ENCODE measurements around the gene CASP8AP2. TPM values are rescaled to one million over a fixed set of nuclear protein-coding genes. Genes with fewer than 3 reads are reported as not detected.
"Not testable (repeated sequence)": the region's sequence is repeated elsewhere in the genome, so short reads cannot be mapped to it uniquely, and the experiment has no call there.

CASP8AP2 gene
- total and polyA plus RNA-seq, 2 donors from 2014 or later = 2.4 to 17.5 TPM

DNA sequence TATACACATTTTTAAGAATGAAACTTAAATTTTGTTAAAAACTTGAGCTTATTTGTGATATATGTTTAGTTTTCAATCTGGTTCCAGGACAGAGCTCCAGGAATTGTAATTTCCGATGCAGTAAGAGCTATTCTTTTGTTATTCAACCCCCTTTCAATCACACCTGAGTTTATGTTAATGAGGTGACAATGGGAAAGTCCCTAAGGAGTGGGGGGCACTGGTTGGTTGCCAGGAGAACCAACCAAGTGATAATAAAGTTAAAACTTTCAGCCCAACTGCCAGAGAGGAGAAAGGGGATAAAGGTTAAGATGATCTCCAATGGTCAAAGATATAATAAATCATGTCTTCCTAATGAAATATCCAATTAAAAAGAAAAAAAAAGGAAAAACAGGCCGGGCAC, 29.9 kb upstream of the CASP8AP2 start:
- Histone ChIP-seq H3K36me3 (ENCODE audit: control insufficient read depth in 2 of 3, insufficient read depth in 3 of 3, low read length in 3 of 3) (peaks cover 0 to 5% (median 4%) of the 10 kb centered on the region in 3 donors), H3K27ac (ENCODE audit: low read depth in 2 of 2, low read length in 2 of 2) (no peak overlapping the region), H3K27me3 (ENCODE audit: control insufficient read depth, insufficient read depth, low read length) (no peaks in the 10 kb centered on the region), H3K4me3 (ENCODE audit: low read length in 3 of 3) (no peak overlapping the region), H3K9me3 (ENCODE audit: control insufficient read depth in 2 of 3, insufficient read depth in 1 of 3, low read length in 3 of 3) (no peaks in the 10 kb centered on the region), H3K4me1 (ENCODE audit: control insufficient read depth in 2 of 3, insufficient read depth in 2 of 3, low read depth in 1 of 3, low read length in 3 of 3) (no peaks in the 10 kb centered on the region), H3K9ac (ENCODE audit: low read length in 3 of 3) (no peak overlapping the region)
- no peak for DNase-seq
- FAIRE-seq = no peak
- intact Hi-C loops (cut with DNase I) = no loop called here
- TF ChIP-seq, protein P1, sequence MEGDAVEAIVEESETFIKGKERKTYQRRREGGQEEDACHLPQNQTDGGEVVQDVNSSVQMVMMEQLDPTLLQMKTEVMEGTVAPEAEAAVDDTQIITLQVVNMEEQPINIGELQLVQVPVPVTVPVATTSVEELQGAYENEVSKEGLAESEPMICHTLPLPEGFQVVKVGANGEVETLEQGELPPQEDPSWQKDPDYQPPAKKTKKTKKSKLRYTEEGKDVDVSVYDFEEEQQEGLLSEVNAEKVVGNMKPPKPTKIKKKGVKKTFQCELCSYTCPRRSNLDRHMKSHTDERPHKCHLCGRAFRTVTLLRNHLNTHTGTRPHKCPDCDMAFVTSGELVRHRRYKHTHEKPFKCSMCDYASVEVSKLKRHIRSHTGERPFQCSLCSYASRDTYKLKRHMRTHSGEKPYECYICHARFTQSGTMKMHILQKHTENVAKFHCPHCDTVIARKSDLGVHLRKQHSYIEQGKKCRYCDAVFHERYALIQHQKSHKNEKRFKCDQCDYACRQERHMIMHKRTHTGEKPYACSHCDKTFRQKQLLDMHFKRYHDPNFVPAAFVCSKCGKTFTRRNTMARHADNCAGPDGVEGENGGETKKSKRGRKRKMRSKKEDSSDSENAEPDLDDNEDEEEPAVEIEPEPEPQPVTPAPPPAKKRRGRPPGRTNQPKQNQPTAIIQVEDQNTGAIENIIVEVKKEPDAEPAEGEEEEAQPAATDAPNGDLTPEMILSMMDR (IDR thresholded peaks at IDR 0.05; ENCODE audit: borderline replicate concordance, extremely low read depth, insufficient read depth) = no peak

GRCh38 chr6:89803271-89803670, 26.4 kb upstream of the CASP8AP2 start:
- TF ChIP-seq, protein P1 (IDR thresholded peaks at IDR 0.05; ENCODE audit: borderline replicate concordance, extremely low read depth, insufficient read depth) = no peak
- no peak overlapping the region for H3K4me3 ChIP-seq (ENCODE audit: low read length in 3 of 3)
- H3K4me1 ChIP-seq (ENCODE audit: control insufficient read depth in 2 of 3, insufficient read depth in 2 of 3, low read depth in 1 of 3, low read length in 3 of 3) = no peaks in the 10 kb centered on the region
- FAIRE-seq = no peak
- H3K27ac ChIP-seq (ENCODE audit: low read depth in 2 of 2, low read length in 2 of 2) = no peak overlapping the region
- no peaks in the 10 kb centered on the region for H3K27me3 ChIP-seq (ENCODE audit: control insufficient read depth, insufficient read depth, low read length)
- intact Hi-C loops (cut with DNase I) = no loop called here
- no peaks in the 10 kb centered on the region for H3K9me3 ChIP-seq (ENCODE audit: control insufficient read depth in 2 of 3, insufficient read depth in 1 of 3, low read length in 3 of 3)
- H3K36me3 ChIP-seq (ENCODE audit: control insufficient read depth in 2 of 3, insufficient read depth in 3 of 3, low read length in 3 of 3) = peaks cover 0 to 5% (median 4%) of the 10 kb centered on the region in 3 donors
- H3K9ac ChIP-seq (ENCODE audit: low read length in 3 of 3) = no peak overlapping the region
- no peak for DNase-seq

DNA sequence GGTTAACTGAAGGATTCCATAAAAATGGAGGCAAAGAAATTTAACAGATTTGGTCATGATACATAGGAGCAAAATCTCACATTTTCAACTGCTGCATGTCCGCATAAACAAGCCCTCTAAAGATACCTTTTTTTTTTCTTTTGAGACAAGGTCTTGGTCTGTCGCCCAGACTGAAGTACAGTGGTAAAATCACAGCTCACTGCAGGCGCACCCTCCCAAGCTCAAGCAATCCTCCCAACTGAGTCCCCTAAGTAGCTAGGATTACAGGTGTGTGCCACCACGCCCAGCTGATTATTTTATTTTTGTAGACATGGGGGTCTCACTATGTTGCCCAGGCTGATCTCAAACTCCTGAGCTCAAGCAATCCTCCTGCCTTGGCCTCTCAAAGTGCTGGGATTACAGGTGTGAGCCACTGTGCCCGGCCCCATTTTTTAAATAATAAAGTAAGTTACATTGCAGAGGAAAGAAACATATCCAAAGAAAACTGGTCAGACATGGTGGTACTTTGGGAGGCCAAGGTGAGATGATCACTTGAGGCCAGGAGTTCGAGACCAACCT, 23.8 kb upstream of the CASP8AP2 start:
- TF ChIP-seq, protein P1 (IDR thresholded peaks at IDR 0.05; ENCODE audit: borderline replicate concordance, extremely low read depth, insufficient read depth) = no peak
- intact Hi-C loops (cut with DNase I) = no loop called here
- FAIRE-seq = no peak

DNA sequence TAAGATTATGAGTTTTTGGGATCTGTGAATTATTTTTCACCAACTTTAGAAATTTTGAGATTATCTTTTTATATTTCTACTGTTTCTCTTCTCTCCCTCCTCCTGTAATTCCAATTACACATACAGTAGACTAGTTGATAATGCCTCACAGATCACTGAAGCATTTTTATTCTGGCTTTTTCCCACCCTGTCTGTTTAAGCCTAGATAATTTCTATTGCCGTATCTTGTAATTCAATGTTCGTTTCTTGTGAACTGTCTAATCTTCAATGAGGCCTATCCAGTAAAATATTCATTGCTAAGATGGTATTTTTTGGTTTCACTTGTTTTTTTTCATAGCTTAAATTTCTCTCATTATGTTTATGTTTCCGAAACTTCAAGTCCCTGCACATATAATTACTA, 22.1 kb upstream of the CASP8AP2 start:
- no peaks in the 10 kb centered on the region for H3K4me1 ChIP-seq (ENCODE audit: control insufficient read depth in 2 of 3, insufficient read depth in 2 of 3, low read depth in 1 of 3, low read length in 3 of 3)
- FAIRE-seq = no peak

More for the DNA sequence above, 23.8 kb upstream of the CASP8AP2 start:
- Histone ChIP-seq H3K27ac (ENCODE audit: low read depth in 2 of 2, low read length in 2 of 2) (no peak overlapping the region), H3K9ac (ENCODE audit: low read length in 3 of 3) (no peak overlapping the region), H3K27me3 (ENCODE audit: control insufficient read depth, insufficient read depth, low read length) (no peaks in the 10 kb centered on the region), H3K4me3 (ENCODE audit: low read length in 3 of 3) (no peak overlapping the region), H3K4me1 (ENCODE audit: control insufficient read depth in 2 of 3, insufficient read depth in 2 of 3, low read depth in 1 of 3, low read length in 3 of 3) (no peaks in the 10 kb centered on the region), H3K36me3 (ENCODE audit: control insufficient read depth in 2 of 3, insufficient read depth in 3 of 3, low read length in 3 of 3) (peaks cover 0 to 4% (median 0%) of the 10 kb centered on the region in 3 donors), H3K9me3 (ENCODE audit: control insufficient read depth in 2 of 3, insufficient read depth in 1 of 3, low read length in 3 of 3) (no peaks in the 10 kb centered on the region)
- DNase-seq = no peak

GRCh38 chr6:89813422-89813821, 16.3 kb upstream of the CASP8AP2 start:
- H3K4me1 ChIP-seq (ENCODE audit: control insufficient read depth in 2 of 3, insufficient read depth in 2 of 3, low read depth in 1 of 3, low read length in 3 of 3); H3K9ac ChIP-seq (ENCODE audit: low read length in 3 of 3); H3K9me3 ChIP-seq (ENCODE audit: control insufficient read depth in 2 of 3, insufficient read depth in 1 of 3, low read length in 3 of 3); H3K27me3 ChIP-seq (ENCODE audit: control insufficient read depth, insufficient read depth, low read length); intact Hi-C loops (cut with DNase I); H3K27ac ChIP-seq (ENCODE audit: low read depth in 2 of 2, low read length in 2 of 2); FAIRE-seq; H3K4me3 ChIP-seq (ENCODE audit: low read length in 3 of 3); H3K36me3 ChIP-seq (ENCODE audit: control insufficient read depth in 2 of 3, insufficient read depth in 3 of 3, low read length in 3 of 3): not testable (repeated sequence)
- peak in 1 of 5 donors; percentile 15 for DNase-seq

More for the DNA sequence above, 22.1 kb upstream of the CASP8AP2 start:
- Histone ChIP-seq H3K27me3 (ENCODE audit: control insufficient read depth, insufficient read depth, low read length) (no peaks in the 10 kb centered on the region), H3K4me3 (ENCODE audit: low read length in 3 of 3) (no peak overlapping the region), H3K27ac (ENCODE audit: low read depth in 2 of 2, low read length in 2 of 2) (no peak overlapping the region), H3K9me3 (ENCODE audit: control insufficient read depth in 2 of 3, insufficient read depth in 1 of 3, low read length in 3 of 3) (no peaks in the 10 kb centered on the region), H3K9ac (ENCODE audit: low read length in 3 of 3) (no peak overlapping the region), H3K36me3 (ENCODE audit: control insufficient read depth in 2 of 3, insufficient read depth in 3 of 3, low read length in 3 of 3) (peaks cover 0 to 4% (median 0%) of the 10 kb centered on the region in 3 donors)
- TF ChIP-seq, protein P1 (IDR thresholded peaks at IDR 0.05; ENCODE audit: borderline replicate concordance, extremely low read depth, insufficient read depth) = no peak
- DNase-seq = no peak
- intact Hi-C loops (cut with DNase I) = no loop called here

Data from kidney (tissue), 14 donors.